Fibroblast of lung (primary cell): ENCODE results near the gene RUNX2. TPM values are rescaled to one million over a fixed set of nuclear protein-coding genes. Genes with fewer than 3 reads are reported as not detected.

Experiments
- DNase-seq, 2 donors: peaks; one replicate each; pipeline versions ENCODE4 v3.0.0 to v3.0.0-alpha.2; 2010; ENCODE audit warnings: low read depth in 2 of 2
- H2AFZ ChIP-seq: 2 replicates; pipeline ENCODE4 v1.5.1; 2012; ENCODE audit warnings: low read length, control low read depth, inconsistent platforms
- H3K27ac ChIP-seq: 2 replicates; pipeline ENCODE4 v1.5.1; 2011; ENCODE audit warnings: low read length, control low read depth; ENCODE audit not compliant: insufficient read depth
- H3K27me3 ChIP-seq: 2 replicates; pipeline ENCODE4 v1.5.1; 2011; ENCODE audit warnings: mild to moderate bottlenecking, low read length; ENCODE audit not compliant: control insufficient read depth, insufficient read depth
- H3K36me3 ChIP-seq: 2 replicates; pipeline ENCODE4 v1.5.1; 2011; ENCODE audit warnings: low read length; ENCODE audit not compliant: control insufficient read depth, insufficient read depth
- H3K4me1 ChIP-seq: 2 replicates; pipeline ENCODE4 v1.5.1; 2011; ENCODE audit warnings: low read length; ENCODE audit not compliant: control insufficient read depth, insufficient read depth; ENCODE audit errors: extremely low read depth
- H3K4me2 ChIP-seq: 2 replicates; pipeline ENCODE4 v1.5.1; 2011; ENCODE audit warnings: low read length, control low read depth; ENCODE audit not compliant: insufficient read depth; ENCODE audit errors: extremely low read depth
- H3K4me3 ChIP-seq, 4 experiments: fragments of 200-600 bp in 1 of 4; sonication (generic) in 1 of 4; replicated peaks in 1 of 4; 2 replicates each; pipeline ENCODE4 v1.5.1; 2011 to 2016; ENCODE audit warnings: low read length in 4 of 4, low read depth in 3 of 4, mild to moderate bottlenecking in 3 of 4, control low read depth in 2 of 4, inconsistent platforms in 1 of 4, mixed read lengths in 1 of 4; ENCODE audit not compliant: insufficient read depth in 1 of 4; ENCODE audit errors: control extremely low read depth in 1 of 4
- H3K79me2 ChIP-seq: 2 replicates; pipeline ENCODE4 v1.5.1; 2012; ENCODE audit warnings: mild to moderate bottlenecking, low read length, inconsistent platforms; ENCODE audit not compliant: control insufficient read depth, insufficient read depth
- H3K9ac ChIP-seq: 2 replicates; pipeline ENCODE4 v1.5.1; 2011; ENCODE audit warnings: mild to moderate bottlenecking, low read length, control low read depth; ENCODE audit not compliant: insufficient read depth
- H3K9me3 ChIP-seq: 2 replicates; pipeline ENCODE4 v1.5.1; 2012; ENCODE audit warnings: low read depth, low read length; ENCODE audit not compliant: control insufficient read depth, insufficient read depth
- H4K20me1 ChIP-seq: 2 replicates; pipeline ENCODE4 v1.5.1; 2011; ENCODE audit warnings: low read length; ENCODE audit not compliant: control insufficient read depth, insufficient read depth; ENCODE audit errors: extremely low read depth
- CTCF ChIP-seq, 2 donors: IDR thresholded peaks in 1 of 2; conservative IDR thresholded peaks in 1 of 2; 1 replicate in 1 of 2; 2 replicates in 1 of 2; pipeline ENCODE4 v1.5.1; 2011 to 2012; ENCODE audit warnings: low read length in 2 of 2, control low read depth in 1 of 2, inconsistent platforms in 1 of 2, low read depth in 1 of 2, mild to moderate bottlenecking in 1 of 2
- EZH2 ChIP-seq: IDR thresholded peaks from 2 replicates; pipeline ENCODE4 v1.5.1; 2012; ENCODE audit warnings: low read length, control low read depth, mild to moderate bottlenecking; ENCODE audit errors: missing control alignments
- polyA plus RNA-seq, 2 donors: library from polyadenylated mRNA; depleted of rRNA in 1 of 2; stranded (reverse) in 1 of 2; unstranded in 1 of 2; fragments of >200 nt; gene quantifications; 2 replicates each; pipeline ENCODE4 v1.2.1, GENCODE V29; 2011 to 2012; ENCODE audit warnings: missing spikeins in 1 of 2
- total RNA-seq: library from RNA; depleted of rRNA; stranded (reverse); fragments of >200 nt; gene quantifications from 2 replicates; pipeline ENCODE4 v1.2.1, GENCODE V29; 2014

Gene RUNX2
- total and polyA plus RNA-seq, 2 donors (not counting 1 experiment from before 2014, with no cell fraction given) = 2.5 to 4.5 TPM

GRCh38 chr6:45651301-45651700 lies 323.2 kb downstream of the RUNX2 start:
- peak overlapping the region; percentile 40 for H3K27ac ChIP-seq
- no peak overlapping the region for H3K9ac ChIP-seq
- no peaks in the 10 kb centered on the region for H3K79me2 ChIP-seq
- DNase-seq = no peak
- H4K20me1 ChIP-seq = no peaks in the 10 kb centered on the region
- H3K4me2 ChIP-seq = no peak overlapping the region
- peaks cover 38% of the 10 kb centered on the region for H3K4me1 ChIP-seq
- no peaks in the 10 kb centered on the region for H3K27me3 ChIP-seq
- no peak overlapping the region for H3K4me3 ChIP-seq
- no peaks in the 10 kb centered on the region for H3K36me3 ChIP-seq
- H3K9me3 ChIP-seq = no peaks in the 10 kb centered on the region
- TF ChIP-seq EZH2 = no peak
- H2AFZ ChIP-seq = no peak overlapping the region

GRCh38 chr6:45652416-45652815 lies 324.3 kb downstream of the RUNX2 start:
- Histone ChIP-seq H3K79me2 (no peaks in the 10 kb centered on the region), H3K4me1 (peaks cover 47% of the 10 kb centered on the region), H3K9ac (no peak overlapping the region), H3K9me3 (no peaks in the 10 kb centered on the region), H4K20me1 (no peaks in the 10 kb centered on the region), H3K27me3 (no peaks in the 10 kb centered on the region), H2AFZ (no peak overlapping the region), H3K4me2 (no peak overlapping the region), H3K36me3 (no peaks in the 10 kb centered on the region), H3K27ac (no peak overlapping the region), H3K4me3 (no peak overlapping the region)
- no peak for TF ChIP-seq CTCF (conservative IDR thresholded peaks at IDR 0.05 in 1 of 2, IDR thresholded peaks at IDR 0.05 in 1 of 2; ENCODE audit: low read depth in 1 of 2, low read length in 2 of 2)
- no peak for TF ChIP-seq EZH2
- DNase-seq = peak in 1 of 2 donors; percentile 74

- Histone ChIP-seq H3K4me2 (no peak overlapping the region), H2AFZ (no peak overlapping the region), H3K9me3 (no peaks in the 10 kb centered on the region), H3K79me2 (no peaks in the 10 kb centered on the region), H4K20me1 (no peaks in the 10 kb centered on the region), H3K27ac (no peak overlapping the region), H3K9ac (no peak overlapping the region), H3K27me3 (no peaks in the 10 kb centered on the region), H3K4me3 (no peak overlapping the region), H3K36me3 (no peaks in the 10 kb centered on the region), H3K4me1 (peaks cover 55% of the 10 kb centered on the region)
- DNase-seq = no peak
- no peak for TF ChIP-seq CTCF (conservative IDR thresholded peaks at IDR 0.05 in 1 of 2, IDR thresholded peaks at IDR 0.05 in 1 of 2; ENCODE audit: low read depth in 1 of 2, low read length in 2 of 2)
- no peak for TF ChIP-seq EZH2
Observed at GRCh38 chr6:45653117-45653883, 325.2 kb downstream of the RUNX2 start.
